Measurements from ENCODE around the gene CDON. TPM values are rescaled to one million over a fixed set of nuclear protein-coding genes. Genes with fewer than 3 reads are reported as not detected.

The CDON gene
- total RNA-seq, 1 experiment from 2014 or later: 0.91 TPM

DNA sequence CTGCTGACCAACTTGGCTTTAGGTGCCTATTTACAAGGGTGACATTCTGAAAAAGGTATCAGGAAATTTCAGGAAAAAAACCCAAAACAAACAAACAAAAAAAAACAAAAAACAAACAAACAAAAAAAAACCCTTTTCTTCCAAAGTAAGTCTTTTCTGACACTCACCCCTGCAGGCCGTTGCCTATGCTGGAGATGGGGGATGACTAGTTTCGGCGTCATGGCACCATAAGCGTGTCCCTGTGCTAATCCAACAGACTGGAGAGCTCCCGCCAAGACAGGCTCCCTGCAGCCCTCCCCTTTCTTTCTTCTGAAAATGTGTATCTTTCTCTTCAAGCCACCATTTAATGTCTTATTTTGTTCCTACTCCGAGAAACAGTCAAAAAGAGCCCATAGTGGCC, 103.2 kb downstream of the CDON start:
- no peak overlapping the region for H3K27ac Mint-ChIP-seq (ENCODE audit: low read depth, unreplicated experiment)
- ChIA-PET CTCF (interaction anchor here (0.5 to 1.2 kb wide), 2 partner anchors 16 to 34 kb away, joined by 4 to 5 read pairs; no protein-coding TSS in a partner anchor), POLR2A (no interaction called here)
- no peak overlapping the region for H3K4me3 Mint-ChIP-seq (ENCODE audit: unreplicated experiment)
- no peaks in the 10 kb centered on the region for H3K36me3 Mint-ChIP-seq (ENCODE audit: insufficient read depth, unreplicated experiment)
- DNase-seq (ENCODE audit: unreplicated experiment): no peak
- no peaks in the 10 kb centered on the region for H3K27me3 Mint-ChIP-seq (ENCODE audit: insufficient read depth, unreplicated experiment)
- intact Hi-C loops (cut with micrococcal nuclease): no loop called here
- no TSS peak for BruUV-seq (replicated peaks)
- no peaks in the 10 kb centered on the region for H3K4me1 Mint-ChIP-seq (ENCODE audit: insufficient read depth, unreplicated experiment)
- TF ChIP-seq, protein P1, sequence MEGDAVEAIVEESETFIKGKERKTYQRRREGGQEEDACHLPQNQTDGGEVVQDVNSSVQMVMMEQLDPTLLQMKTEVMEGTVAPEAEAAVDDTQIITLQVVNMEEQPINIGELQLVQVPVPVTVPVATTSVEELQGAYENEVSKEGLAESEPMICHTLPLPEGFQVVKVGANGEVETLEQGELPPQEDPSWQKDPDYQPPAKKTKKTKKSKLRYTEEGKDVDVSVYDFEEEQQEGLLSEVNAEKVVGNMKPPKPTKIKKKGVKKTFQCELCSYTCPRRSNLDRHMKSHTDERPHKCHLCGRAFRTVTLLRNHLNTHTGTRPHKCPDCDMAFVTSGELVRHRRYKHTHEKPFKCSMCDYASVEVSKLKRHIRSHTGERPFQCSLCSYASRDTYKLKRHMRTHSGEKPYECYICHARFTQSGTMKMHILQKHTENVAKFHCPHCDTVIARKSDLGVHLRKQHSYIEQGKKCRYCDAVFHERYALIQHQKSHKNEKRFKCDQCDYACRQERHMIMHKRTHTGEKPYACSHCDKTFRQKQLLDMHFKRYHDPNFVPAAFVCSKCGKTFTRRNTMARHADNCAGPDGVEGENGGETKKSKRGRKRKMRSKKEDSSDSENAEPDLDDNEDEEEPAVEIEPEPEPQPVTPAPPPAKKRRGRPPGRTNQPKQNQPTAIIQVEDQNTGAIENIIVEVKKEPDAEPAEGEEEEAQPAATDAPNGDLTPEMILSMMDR (IDR thresholded peaks at IDR 0.05; ENCODE audit: unreplicated experiment): no peak
- no peaks in the 10 kb centered on the region for H3K9me3 Mint-ChIP-seq (ENCODE audit: unreplicated experiment)

DNA sequence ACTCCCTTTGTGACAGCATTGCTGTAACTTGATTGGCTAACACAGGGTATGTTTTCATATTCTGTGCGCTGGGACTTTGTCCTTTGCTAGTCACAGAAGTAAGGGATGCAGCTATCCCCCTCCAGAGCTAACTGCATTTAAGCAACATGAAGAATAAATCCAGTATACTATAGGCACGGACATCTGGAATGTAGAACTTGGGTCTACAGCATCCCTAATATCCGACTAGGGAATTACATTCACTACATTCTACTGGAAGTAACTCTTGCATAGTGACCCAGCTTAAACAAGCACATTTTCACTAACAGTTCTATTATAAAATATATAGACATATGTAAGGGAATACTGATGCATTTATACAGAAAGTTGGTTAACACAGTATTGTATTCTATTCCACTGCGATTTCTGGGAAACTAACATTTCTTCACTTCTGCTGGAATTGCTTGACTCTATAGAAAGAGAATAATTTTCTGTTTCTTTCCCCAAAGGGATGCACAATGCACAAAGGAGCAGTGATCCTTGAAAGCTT, 103.7 kb downstream of the CDON start:
- H3K27ac Mint-ChIP-seq (ENCODE audit: low read depth, unreplicated experiment): no peak overlapping the region
- no peaks in the 10 kb centered on the region for H3K27me3 Mint-ChIP-seq (ENCODE audit: insufficient read depth, unreplicated experiment)
- TF ChIP-seq, protein P1 (IDR thresholded peaks at IDR 0.05; ENCODE audit: unreplicated experiment): no peak
- ChIA-PET POLR2A (no interaction called here), CTCF (interaction anchor here (0.5 to 1.2 kb wide), 2 partner anchors 16 to 34 kb away, joined by 4 to 5 read pairs; no protein-coding TSS in a partner anchor)
- H3K36me3 Mint-ChIP-seq (ENCODE audit: insufficient read depth, unreplicated experiment): no peaks in the 10 kb centered on the region
- no peaks in the 10 kb centered on the region for H3K4me1 Mint-ChIP-seq (ENCODE audit: insufficient read depth, unreplicated experiment)
- intact Hi-C loops (cut with micrococcal nuclease): no loop called here
- BruUV-seq (replicated peaks): no TSS peak
- no peak overlapping the region for H3K4me3 Mint-ChIP-seq (ENCODE audit: unreplicated experiment)
- no peak for DNase-seq (ENCODE audit: unreplicated experiment)
- no peaks in the 10 kb centered on the region for H3K9me3 Mint-ChIP-seq (ENCODE audit: unreplicated experiment)

DNA sequence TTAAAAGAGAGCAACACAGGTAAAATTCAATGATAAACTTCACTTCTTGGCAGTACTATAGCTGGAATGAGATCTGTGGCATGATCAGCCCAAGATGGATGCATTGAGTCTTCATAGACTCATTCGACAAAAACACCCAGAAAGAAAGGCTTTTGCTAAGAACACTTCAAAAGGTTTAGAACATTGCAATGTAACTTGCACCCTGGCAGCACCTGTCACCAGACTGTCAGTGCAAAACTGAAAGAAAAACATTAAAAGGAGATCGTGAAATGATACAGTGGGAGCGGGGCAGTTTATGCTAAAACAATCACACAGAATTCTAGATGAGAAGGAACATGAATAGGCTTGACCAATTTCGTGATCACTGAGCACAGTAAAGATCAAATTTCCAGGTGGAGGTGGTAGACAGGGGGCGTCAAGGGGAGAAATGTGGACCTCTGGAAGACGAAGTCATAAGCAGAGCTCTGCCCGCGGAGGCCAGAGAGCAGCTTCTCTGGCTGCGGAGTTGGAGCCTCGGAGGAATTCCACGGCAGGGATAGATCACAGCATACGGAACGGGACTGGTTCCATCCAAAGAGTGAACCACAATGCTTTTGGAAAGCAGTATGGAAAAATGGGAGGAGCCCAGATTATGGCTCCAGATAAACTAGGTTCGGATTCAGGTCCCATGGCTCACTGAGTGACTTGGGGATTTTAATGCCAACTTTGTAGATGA, 104.9 kb downstream of the CDON start:
- Mint-ChIP-seq H3K9me3 (ENCODE audit: unreplicated experiment) (no peaks in the 10 kb centered on the region), H3K4me3 (ENCODE audit: unreplicated experiment) (no peak overlapping the region), H3K27me3 (ENCODE audit: insufficient read depth, unreplicated experiment) (no peaks in the 10 kb centered on the region), H3K4me1 (ENCODE audit: insufficient read depth, unreplicated experiment) (peaks cover 3% of the 10 kb centered on the region), H3K27ac (ENCODE audit: low read depth, unreplicated experiment) (no peak overlapping the region), H3K36me3 (ENCODE audit: insufficient read depth, unreplicated experiment) (no peaks in the 10 kb centered on the region)
- no TSS peak for BruUV-seq (replicated peaks)
- TF ChIP-seq, protein P1 (IDR thresholded peaks at IDR 0.05; ENCODE audit: unreplicated experiment): no peak
- CTCF ChIA-PET: interaction anchor here (0.5 to 2.9 kb wide), 3 partner anchors 103 to 1523 kb away, joined by 3 to 14 read pairs (median 4); no protein-coding TSS in a partner anchor
- POLR2A ChIA-PET: interaction anchor here (1.0 kb wide), 1 partner anchor 9 kb away, joined by 3 read pairs; no protein-coding TSS in a partner anchor
- intact Hi-C loops (cut with micrococcal nuclease): no loop called here
- DNase-seq (ENCODE audit: unreplicated experiment): no peak

DNA sequence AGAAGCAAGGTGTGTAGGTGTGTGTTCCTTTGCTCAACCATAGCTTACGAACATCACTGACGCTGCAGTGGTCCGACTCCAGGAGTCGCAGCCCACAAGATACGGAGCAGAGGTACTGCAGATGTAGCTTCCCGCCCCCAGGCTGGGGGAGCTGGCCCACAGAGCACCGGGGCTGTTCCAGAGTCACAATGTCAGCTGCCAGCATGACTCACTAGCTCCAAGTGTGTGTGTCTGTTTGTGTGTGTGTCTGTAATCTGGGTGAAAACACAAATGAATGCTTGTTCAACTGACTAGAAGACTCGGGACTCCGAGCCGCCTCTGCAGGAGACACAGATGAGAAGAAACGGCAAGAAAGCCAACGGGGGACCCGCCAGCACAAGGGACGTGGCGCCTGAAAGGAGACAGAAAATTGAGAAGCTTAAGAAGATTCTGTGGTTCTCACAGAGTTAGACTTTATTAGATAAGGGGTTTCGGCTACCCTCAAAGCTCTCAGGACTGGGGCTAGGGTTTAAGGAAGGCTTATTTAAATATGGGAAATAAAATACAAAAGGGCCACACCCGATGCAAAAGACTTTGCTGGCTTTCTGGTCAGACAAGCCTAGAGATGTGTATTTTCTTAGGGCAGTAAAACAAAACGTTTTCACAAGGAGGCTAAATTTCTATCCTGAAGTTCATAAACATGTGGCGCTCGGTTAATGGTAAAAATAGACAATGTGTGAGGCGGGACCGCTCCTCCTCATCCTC, 106.1 kb downstream of the CDON start:
- intact Hi-C loops (cut with micrococcal nuclease): no loop called here
- no peaks in the 10 kb centered on the region for H3K9me3 Mint-ChIP-seq (ENCODE audit: unreplicated experiment)
- H3K4me3 Mint-ChIP-seq (ENCODE audit: unreplicated experiment): no peak overlapping the region
- ChIA-PET CTCF (interaction anchor here (0.5 to 2.9 kb wide), 7 partner anchors 11 to 1524 kb away, joined by 3 to 14 read pairs (median 3); no protein-coding TSS in a partner anchor), POLR2A (no interaction called here)
- no peak for DNase-seq (ENCODE audit: unreplicated experiment)
- H3K27ac Mint-ChIP-seq (ENCODE audit: low read depth, unreplicated experiment): no peak overlapping the region
- H3K4me1 Mint-ChIP-seq (ENCODE audit: insufficient read depth, unreplicated experiment): peaks cover 6% of the 10 kb centered on the region
- no peaks in the 10 kb centered on the region for H3K36me3 Mint-ChIP-seq (ENCODE audit: insufficient read depth, unreplicated experiment)
- BruUV-seq (replicated peaks): no TSS peak
- H3K27me3 Mint-ChIP-seq (ENCODE audit: insufficient read depth, unreplicated experiment): no peaks in the 10 kb centered on the region
- TF ChIP-seq, protein P1 (IDR thresholded peaks at IDR 0.05; ENCODE audit: unreplicated experiment): no peak

Data from MCF 10A (cell line).